K562 (cell line): ENCODE results near the gene BHLHE40. TPM values are rescaled to one million over a fixed set of nuclear protein-coding genes. Genes with fewer than 3 reads are reported as not detected.

ENCODE experiments used
- HLTF ChIP-seq: fragments of 450-650 bp; IDR thresholded peaks from 2 replicates; pipeline ENCODE4 v1.6.1; 2016
- ZNF589 ChIP-seq: fragments of 200-800 bp; sonication (Bioruptor generic); IDR thresholded peaks from 2 replicates; pipeline ENCODE4 v1.6.1; 2016; ENCODE audit warnings: low read depth, missing genetic modification characterization, missing compliant biosample characterization
- polyA plus RNA-seq, 8 experiments: library from polyadenylated mRNA; depleted of rRNA in 4 of 8; stranded (reverse) in 5 of 8; unstranded in 3 of 8; fragments of >200 nt; fragmentation: Nextera tagmentation in 2 of 8; fragmentation: Illumina TruSeq in 1 of 8; extraction: Ambion mirVana in 2 of 8; extraction: Trizol in 1 of 8; gene quantifications; 2 replicates each; pipeline versions ENCODE4 v1.2.1 to v1.2.3, GENCODE V29; 2011 to 2014; ENCODE audit warnings: inconsistent platforms in 1 of 8, missing spikeins in 1 of 8
- total RNA-seq, 7 experiments: library from RNA; depleted of rRNA in 6 of 7; stranded (reverse); fragments of >200 nt in 6 of 7; fragmentation: Illumina TruSeq in 2 of 7; extraction: Trizol in 2 of 7; gene quantifications; 2 replicates each; pipeline versions ENCODE4 v1.2.1 to v1.2.3, GENCODE V29; 2011 to 2021; ENCODE audit warnings: low replicate concordance in 1 of 7
- TF ChIP-seq, protein P1 (sequence below): fragments of 450-650 bp; IDR thresholded peaks from 2 replicates; pipeline ENCODE4 v1.7.0; 2016; ENCODE audit warnings: borderline replicate concordance
- TF ChIP-seq, protein P2 (sequence below): fragments of 250-450 bp; sonication (Bioruptor Pico); IDR thresholded peaks from 2 replicates; pipeline ENCODE4 v1.5.0; 2020; ENCODE audit warnings: mild to moderate bottlenecking

BHLHE40 gene
- total and polyA plus RNA-seq, 9 of the 15 experiments (the other 6 are each of a cell fraction or from before 2014, with no cell fraction given), result 12.0 to 83.9 (median 31.4) TPM

DNA sequence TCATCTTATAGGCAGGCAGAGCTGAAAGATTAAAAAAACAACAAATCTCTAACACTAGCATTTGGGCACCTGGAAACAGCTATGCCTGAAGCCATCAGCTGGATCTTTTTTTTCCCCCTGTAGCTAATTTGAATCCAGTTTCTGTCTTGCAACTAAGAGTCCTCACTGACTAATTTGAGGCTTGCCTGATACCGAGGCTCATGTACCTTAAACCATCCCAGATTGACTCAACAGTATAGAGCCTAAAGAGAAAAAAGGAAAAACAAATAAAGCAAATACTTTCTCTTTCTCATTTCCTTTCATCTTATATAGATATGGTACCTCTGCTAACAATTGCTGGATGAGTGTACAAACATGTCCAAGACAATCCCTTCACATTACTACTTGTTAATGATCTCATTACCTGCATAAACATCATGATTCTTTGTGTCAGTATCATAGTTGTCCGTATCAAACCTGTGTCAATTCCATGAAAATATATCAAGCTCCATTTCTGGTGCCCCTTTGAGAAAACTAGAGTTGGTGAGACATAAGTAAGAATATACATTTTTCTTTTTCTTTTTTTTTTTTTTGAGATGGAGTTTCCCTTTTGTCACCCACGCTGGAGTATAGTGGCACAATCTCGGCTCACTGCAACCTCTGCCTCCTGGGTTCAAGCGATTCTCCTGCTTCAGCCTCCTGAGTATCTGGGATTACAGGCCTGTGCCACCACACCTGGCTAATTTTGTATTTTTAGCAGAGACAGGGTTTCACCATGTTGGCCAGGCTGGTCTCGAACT is 43.1 kb downstream of the BHLHE40 start (continued):
- TF ChIP-seq, protein P1, sequence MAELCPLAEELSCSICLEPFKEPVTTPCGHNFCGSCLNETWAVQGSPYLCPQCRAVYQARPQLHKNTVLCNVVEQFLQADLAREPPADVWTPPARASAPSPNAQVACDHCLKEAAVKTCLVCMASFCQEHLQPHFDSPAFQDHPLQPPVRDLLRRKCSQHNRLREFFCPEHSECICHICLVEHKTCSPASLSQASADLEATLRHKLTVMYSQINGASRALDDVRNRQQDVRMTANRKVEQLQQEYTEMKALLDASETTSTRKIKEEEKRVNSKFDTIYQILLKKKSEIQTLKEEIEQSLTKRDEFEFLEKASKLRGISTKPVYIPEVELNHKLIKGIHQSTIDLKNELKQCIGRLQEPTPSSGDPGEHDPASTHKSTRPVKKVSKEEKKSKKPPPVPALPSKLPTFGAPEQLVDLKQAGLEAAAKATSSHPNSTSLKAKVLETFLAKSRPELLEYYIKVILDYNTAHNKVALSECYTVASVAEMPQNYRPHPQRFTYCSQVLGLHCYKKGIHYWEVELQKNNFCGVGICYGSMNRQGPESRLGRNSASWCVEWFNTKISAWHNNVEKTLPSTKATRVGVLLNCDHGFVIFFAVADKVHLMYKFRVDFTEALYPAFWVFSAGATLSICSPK, result 0 out of 2 replicates have a peak, but pooled peaks have one; percentile 52
- TF ChIP-seq, protein P2, sequence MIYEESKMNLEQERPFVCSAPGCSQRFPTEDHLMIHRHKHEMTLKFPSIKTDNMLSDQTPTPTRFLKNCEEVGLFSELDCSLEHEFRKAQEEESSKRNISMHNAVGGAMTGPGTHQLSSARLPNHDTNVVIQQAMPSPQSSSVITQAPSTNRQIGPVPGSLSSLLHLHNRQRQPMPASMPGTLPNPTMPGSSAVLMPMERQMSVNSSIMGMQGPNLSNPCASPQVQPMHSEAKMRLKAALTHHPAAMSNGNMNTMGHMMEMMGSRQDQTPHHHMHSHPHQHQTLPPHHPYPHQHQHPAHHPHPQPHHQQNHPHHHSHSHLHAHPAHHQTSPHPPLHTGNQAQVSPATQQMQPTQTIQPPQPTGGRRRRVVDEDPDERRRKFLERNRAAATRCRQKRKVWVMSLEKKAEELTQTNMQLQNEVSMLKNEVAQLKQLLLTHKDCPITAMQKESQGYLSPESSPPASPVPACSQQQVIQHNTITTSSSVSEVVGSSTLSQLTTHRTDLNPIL (CRISPR knock-in tag), result peak; percentile 51; the same call in 1 of the 2 replicates
- TF ChIP-seq ZNF589 (CRISPR knock-in tag) (peak; percentile 21; the same call in 1 of the 2 replicates), HLTF (0 out of 2 replicates have a peak, but pooled peaks have one; percentile 44)
